ENCODE measurements around the gene KCNC3.

- TF ChIP-seq ZNF274 (IDR thresholded peaks at IDR 0.05; ENCODE audit: low read depth, low read length), result no peak
- no peak for TF ChIP-seq YY1 (IDR thresholded peaks at IDR 0.05; ENCODE audit: insufficient read depth, insufficient read length)
- TF ChIP-seq SUZ12 (IDR thresholded peaks at IDR 0.05; ENCODE audit: extremely low read depth, insufficient read depth, insufficient read length), result no peak
These were observed 36.5 kb upstream of the KCNC3 start, which contains the start of gene NAPSA for GRCh38 chr19:50365434-50366306.

Data from NT2/D1 (cell line).